ENCODE measurements around the gene AK5. TPM values are rescaled to one million over a fixed set of nuclear protein-coding genes. Genes with fewer than 3 reads are reported as not detected.

AK5 gene

Small RNA genes within 50 kb of the gene (small RNA-seq; reads per million reads assigned to genes)
- gene RNU7-8P (ENCODE audit: insufficient read depth) = not detected
